Activated naive CD4-positive, alpha-beta T cell treated with anti-CD3 and anti-CD28 coated beads, Interleukin-2, amount 10 ng/mL, durations not matched to agents 7 days and 5 days (primary cell): ENCODE measurements around the gene CEP19.

Experiments used
- CTCF ChIA-PET: fragments of 350-600 bp; sonication (Branson Sonifier 250); formaldehyde crosslinking; loops from one replicate; lab custom pipeline; 2021; ENCODE audit warnings: antibody characterized with exemption; lab: Charles Lee
- DNase-seq: peaks from one replicate; pipeline ENCODE4 v3.0.0-alpha.2; 2020
- H3K27ac Mint-ChIP-seq: one replicate; pipeline ENCODE4 v1.8.0; 2021; ENCODE audit warnings: mild to moderate bottlenecking, moderate library complexity, mixed read lengths
- H3K27me3 Mint-ChIP-seq: one replicate; pipeline ENCODE4 v1.8.0; 2021; ENCODE audit warnings: mild to moderate bottlenecking, mixed read lengths
- H3K36me3 Mint-ChIP-seq: one replicate; pipeline ENCODE4 v1.8.0; 2021; ENCODE audit warnings: mixed read lengths
- H3K4me1 Mint-ChIP-seq: one replicate; pipeline ENCODE4 v1.8.0; 2021; ENCODE audit warnings: mixed read lengths
- H3K4me3 Mint-ChIP-seq: one replicate; pipeline ENCODE4 v1.8.0; 2021; ENCODE audit warnings: mild to moderate bottlenecking, moderate library complexity, mixed read lengths
- H3K9me3 Mint-ChIP-seq: one replicate; pipeline ENCODE4 v1.8.0; 2021; ENCODE audit warnings: mixed read lengths

CEP19 gene

GRCh38 chr3:196694941-196695848, 16.9 kb downstream of the CEP19 start:
- Mint-ChIP-seq H3K27me3 (peaks cover 14% of the 10 kb centered on the region), H3K27ac (no peak overlapping the region), H3K4me1 (peaks cover 8% of the 10 kb centered on the region), H3K4me3 (no peak overlapping the region), H3K36me3 (no peaks in the 10 kb centered on the region), H3K9me3 (no peaks in the 10 kb centered on the region)
- CTCF ChIA-PET = no interaction called here
- DNase-seq = no peak

GRCh38 chr3:196694202-196694638, 17.8 kb downstream of the CEP19 start:
- H3K4me1 Mint-ChIP-seq = peaks cover 8% of the 10 kb centered on the region
- CTCF ChIA-PET = interaction anchor here (0.8 to 3.6 kb wide), 3 partner anchors 13 to 160 kb away, joined by 3 to 19 read pairs (median 5); no protein-coding TSS in a partner anchor
- no peaks in the 10 kb centered on the region for H3K9me3 Mint-ChIP-seq
- peak overlapping the region; percentile 14 for H3K27ac Mint-ChIP-seq
- peaks cover 15% of the 10 kb centered on the region for H3K27me3 Mint-ChIP-seq
- H3K36me3 Mint-ChIP-seq = no peaks in the 10 kb centered on the region
- H3K4me3 Mint-ChIP-seq = no peak overlapping the region
- DNase-seq = no peak

- Mint-ChIP-seq H3K9me3 (no peaks in the 10 kb centered on the region), H3K36me3 (no peaks in the 10 kb centered on the region), H3K27me3 (peaks cover 15% of the 10 kb centered on the region), H3K4me1 (peaks cover 8% of the 10 kb centered on the region), H3K4me3 (no peak overlapping the region), H3K27ac (no peak overlapping the region)
- CTCF ChIA-PET = interaction anchor here (3.6 kb wide), 1 partner anchor 83 kb away, joined by 19 read pairs; no protein-coding TSS in a partner anchor
- no peak for DNase-seq
Observed at GRCh38 chr3:196691386-196691785, 20.7 kb downstream of the CEP19 start.

GRCh38 chr3:196689941-196690660, 21.9 kb downstream of the CEP19 start:
- Mint-ChIP-seq H3K9me3 (no peaks in the 10 kb centered on the region), H3K36me3 (no peaks in the 10 kb centered on the region), H3K27me3 (peaks cover 15% of the 10 kb centered on the region), H3K4me3 (no peak overlapping the region), H3K27ac (no peak overlapping the region), H3K4me1 (peaks cover 8% of the 10 kb centered on the region)
- no peak for DNase-seq
- CTCF ChIA-PET = interaction anchor here (1.0 to 2.0 kb wide), 4 partner anchors 80 to 252 kb away, joined by 3 to 7 read pairs (median 4); no protein-coding TSS in a partner anchor

GRCh38 chr3:196688349-196688748, 23.7 kb downstream of the CEP19 start:
- DNase-seq = no peak
- Mint-ChIP-seq H3K9me3 (no peaks in the 10 kb centered on the region), H3K36me3 (peaks cover 3% of the 10 kb centered on the region), H3K4me1 (peaks cover 20% of the 10 kb centered on the region), H3K27me3 (peaks cover 15% of the 10 kb centered on the region), H3K27ac (no peak overlapping the region), H3K4me3 (no peak overlapping the region)
- CTCF ChIA-PET = interaction anchor here (1.0 to 5.5 kb wide), 4 partner anchors 77 to 202 kb away, joined by 3 to 115 read pairs (median 6); no protein-coding TSS in a partner anchor

GRCh38 chr3:196686436-196686835, 25.6 kb downstream of the CEP19 start:
- peaks cover 20% of the 10 kb centered on the region for H3K4me1 Mint-ChIP-seq
- peaks cover 11% of the 10 kb centered on the region for H3K27me3 Mint-ChIP-seq
- no peak overlapping the region for H3K27ac Mint-ChIP-seq
- peaks cover 7% of the 10 kb centered on the region for H3K9me3 Mint-ChIP-seq
- H3K4me3 Mint-ChIP-seq = no peak overlapping the region
- no peak for DNase-seq
- H3K36me3 Mint-ChIP-seq = peaks cover 9% of the 10 kb centered on the region
- CTCF ChIA-PET = interaction anchor here (0.7 to 5.5 kb wide), 7 partner anchors 9 to 85 kb away, joined by 3 to 115 read pairs (median 7); no protein-coding TSS in a partner anchor

GRCh38 chr3:196684548-196685407, 27.3 kb downstream of the CEP19 start:
- H3K36me3 Mint-ChIP-seq = peaks cover 9% of the 10 kb centered on the region
- peak overlapping the region; percentile 6 for H3K27ac Mint-ChIP-seq
- H3K4me1 Mint-ChIP-seq = peaks cover 20% of the 10 kb centered on the region
- H3K4me3 Mint-ChIP-seq = peak overlapping the region; percentile 2
- H3K27me3 Mint-ChIP-seq = peaks cover 4% of the 10 kb centered on the region
- CTCF ChIA-PET = interaction anchor here (0.6 to 5.5 kb wide), 20 partner anchors 8 to 616 kb away, joined by 3 to 115 read pairs (median 3); partner anchors contain the start of gene NRROS
- DNase-seq = peak; percentile 77
- peaks cover 7% of the 10 kb centered on the region for H3K9me3 Mint-ChIP-seq

- no peak overlapping the region for H3K4me3 Mint-ChIP-seq
- H3K9me3 Mint-ChIP-seq = peaks cover 5% of the 10 kb centered on the region
- H3K27me3 Mint-ChIP-seq = peaks cover 10% of the 10 kb centered on the region
- CTCF ChIA-PET = interaction anchor here (0.8 to 1.4 kb wide), 4 partner anchors 8 to 155 kb away, joined by 3 to 7 read pairs (median 4); no protein-coding TSS in a partner anchor
- H3K27ac Mint-ChIP-seq = no peak overlapping the region
- H3K36me3 Mint-ChIP-seq = peaks cover 12% of the 10 kb centered on the region
- peaks cover 26% of the 10 kb centered on the region for H3K4me1 Mint-ChIP-seq
- DNase-seq = no peak
Observed at GRCh38 chr3:196677931-196678330, 34.1 kb downstream of the CEP19 start.

- H3K27ac Mint-ChIP-seq = no peak overlapping the region
Observed at GRCh38 chr3:196677353-196677752, 34.7 kb downstream of the CEP19 start.

GRCh38 chr3:196673632-196674031, 38.4 kb downstream of the CEP19 start:
- Mint-ChIP-seq H3K4me1 (peaks cover 51% of the 10 kb centered on the region), H3K4me3 (no peak overlapping the region), H3K36me3 (peaks cover 16% of the 10 kb centered on the region), H3K27ac (no peak overlapping the region), H3K9me3 (no peaks in the 10 kb centered on the region), H3K27me3 (no peaks in the 10 kb centered on the region)
- DNase-seq = no peak
- CTCF ChIA-PET = no interaction called here

More at GRCh38 chr3:196677353-196677752, 34.7 kb downstream of the CEP19 start:
- Mint-ChIP-seq H3K27me3 (peaks cover 10% of the 10 kb centered on the region), H3K9me3 (peaks cover 2% of the 10 kb centered on the region), H3K36me3 (peaks cover 10% of the 10 kb centered on the region), H3K4me3 (no peak overlapping the region), H3K4me1 (peaks cover 26% of the 10 kb centered on the region)
- CTCF ChIA-PET = interaction anchor here (0.9 to 1.5 kb wide), 5 partner anchors 9 to 155 kb away, joined by 3 to 11 read pairs (median 4); no protein-coding TSS in a partner anchor
- DNase-seq = no peak

- Mint-ChIP-seq H3K9me3 (no peaks in the 10 kb centered on the region), H3K4me3 (peak overlapping the region; percentile 71), H3K36me3 (peaks cover 13% of the 10 kb centered on the region), H3K27ac (peak overlapping the region; percentile 91), H3K4me1 (peaks cover 41% of the 10 kb centered on the region), H3K27me3 (peaks cover 4% of the 10 kb centered on the region)
- CTCF ChIA-PET = interaction anchor here (2.3 kb wide), 1 partner anchor 61 kb away, joined by 7 read pairs; no protein-coding TSS in a partner anchor
- peak; percentile 31 for DNase-seq
Observed at GRCh38 chr3:196670339-196670738, 41.7 kb downstream of the CEP19 start.

GRCh38 chr3:196667056-196667825, 44.8 kb downstream of the CEP19 start:
- Mint-ChIP-seq H3K4me1 (peaks cover 34% of the 10 kb centered on the region), H3K27ac (no peak overlapping the region), H3K27me3 (peaks cover 4% of the 10 kb centered on the region), H3K4me3 (no peak overlapping the region), H3K36me3 (peaks cover 12% of the 10 kb centered on the region), H3K9me3 (no peaks in the 10 kb centered on the region)
- no peak for DNase-seq
- CTCF ChIA-PET = no interaction called here
